Ureter (tissue), 1 donor: ENCODE data around the gene NAA38. TPM values are rescaled to one million over a fixed set of nuclear protein-coding genes. Genes with fewer than 3 reads are reported as not detected.

Experiments
- DNase-seq: peaks from one replicate; pipeline ENCODE4 v3.0.0-alpha.2; 2020; ENCODE audit warnings: low spot score
- total RNA-seq: library from RNA; stranded (reverse); gene quantifications from one replicate; pipeline ENCODE4 v1.2.4, GENCODE V29; 2023
- donor health status: DM: yes; HTN: yes; CAD: no.

NAA38 gene
- total RNA-seq, 1 donor from 2014 or later: 98.6 TPM

- DNase-seq: peak; percentile 57
Observed at GRCh38 chr17:7852919-7853690, 4.3 kb downstream of the NAA38 start.

- DNase-seq: no peak
Observed at GRCh38 chr17:7852262-7852670, 5.1 kb downstream of the NAA38 start.

DNA sequence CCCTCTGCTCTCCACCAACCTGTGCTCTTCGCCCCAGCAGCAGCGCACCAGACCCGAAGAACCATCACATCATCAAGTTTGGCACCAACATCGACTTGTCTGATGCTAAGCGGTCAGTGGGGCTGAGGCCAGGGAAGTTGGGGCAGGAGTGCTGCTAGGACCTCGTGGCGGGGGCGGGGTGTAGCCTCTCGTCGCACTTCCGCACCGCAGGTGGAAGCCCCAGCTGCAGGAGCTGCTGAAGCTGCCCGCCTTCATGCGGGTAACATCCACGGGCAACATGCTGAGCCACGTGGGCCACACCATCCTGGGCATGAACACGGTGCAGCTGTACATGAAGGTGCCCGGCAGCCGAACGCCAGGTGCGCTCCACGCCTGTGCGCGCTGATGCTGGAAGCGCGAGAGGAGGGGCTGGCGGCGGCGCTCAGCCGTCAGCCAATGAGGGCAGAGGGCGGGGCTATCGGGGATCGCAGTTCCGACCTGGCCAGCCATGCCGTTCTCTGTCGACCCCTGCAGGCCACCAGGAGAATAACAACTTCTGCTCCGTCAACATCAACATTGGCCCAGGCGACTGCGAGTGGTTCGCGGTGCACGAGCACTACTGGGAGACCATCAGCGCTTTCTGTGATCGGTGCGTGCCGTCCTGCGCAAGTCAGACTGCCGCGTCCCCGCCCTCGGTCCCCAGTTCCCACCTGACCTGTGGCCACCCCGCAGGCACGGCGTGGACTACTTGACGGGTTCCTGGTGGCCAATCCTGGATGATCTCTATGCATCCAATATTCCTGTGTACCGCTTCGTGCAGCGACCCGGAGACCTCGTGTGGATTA is 5.7 kb downstream of the NAA38 start:
- peak; percentile 92 for DNase-seq

GRCh38 chr17:7850701-7851437 is 6.5 kb downstream of the NAA38 start:
- no peak for DNase-seq

GRCh38 chr17:7849751-7850504 is 7.4 kb downstream of the NAA38 start:
- no peak for DNase-seq

DNA sequence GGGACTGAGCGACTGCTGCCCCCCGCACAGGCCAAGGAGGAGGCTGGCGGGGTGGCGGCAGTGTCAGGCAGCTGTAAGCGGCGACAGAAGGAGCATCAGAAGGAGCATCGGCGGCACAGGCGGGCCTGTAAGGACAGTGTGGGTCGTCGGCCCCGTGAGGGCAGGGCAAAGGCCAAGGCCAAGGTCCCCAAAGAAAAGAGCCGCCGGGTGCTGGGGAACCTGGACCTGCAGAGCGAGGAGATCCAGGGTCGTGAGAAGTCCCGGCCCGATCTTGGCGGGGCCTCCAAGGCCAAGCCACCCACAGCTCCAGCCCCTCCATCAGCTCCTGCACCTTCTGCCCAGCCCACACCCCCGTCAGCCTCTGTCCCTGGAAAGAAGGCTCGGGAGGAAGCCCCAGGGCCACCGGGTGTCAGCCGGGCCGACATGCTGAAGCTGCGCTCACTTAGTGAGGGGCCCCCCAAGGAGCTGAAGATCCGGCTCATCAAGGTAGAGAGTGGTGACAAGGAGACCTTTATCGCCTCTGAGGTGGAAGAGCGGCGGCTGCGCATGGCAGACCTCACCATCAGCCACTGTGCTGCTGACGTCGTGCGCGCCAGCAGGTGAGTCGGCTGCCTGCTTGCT is 8.1 kb downstream of the NAA38 start:
- no peak for DNase-seq

- DNase-seq: no peak
Observed at GRCh38 chr17:7848739-7849129, 8.6 kb downstream of the NAA38 start.

DNA sequence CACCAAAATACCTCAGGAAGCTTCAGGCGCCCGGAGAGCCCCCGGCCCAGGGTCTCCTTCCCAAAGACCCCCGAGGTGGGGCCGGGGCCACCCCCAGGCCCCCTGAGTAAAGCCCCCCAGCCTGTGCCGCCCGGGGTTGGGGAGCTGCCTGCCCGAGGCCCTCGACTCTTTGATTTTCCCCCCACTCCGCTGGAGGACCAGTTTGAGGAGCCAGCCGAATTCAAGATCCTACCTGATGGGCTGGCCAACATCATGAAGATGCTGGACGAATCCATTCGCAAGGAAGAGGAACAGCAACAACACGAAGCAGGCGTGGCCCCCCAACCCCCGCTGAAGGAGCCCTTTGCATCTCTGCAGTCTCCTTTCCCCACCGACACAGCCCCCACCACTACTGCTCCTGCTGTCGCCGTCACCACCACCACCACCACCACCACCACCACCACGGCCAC is 9.2 kb downstream of the NAA38 start:
- DNase-seq: no peak

DNA sequence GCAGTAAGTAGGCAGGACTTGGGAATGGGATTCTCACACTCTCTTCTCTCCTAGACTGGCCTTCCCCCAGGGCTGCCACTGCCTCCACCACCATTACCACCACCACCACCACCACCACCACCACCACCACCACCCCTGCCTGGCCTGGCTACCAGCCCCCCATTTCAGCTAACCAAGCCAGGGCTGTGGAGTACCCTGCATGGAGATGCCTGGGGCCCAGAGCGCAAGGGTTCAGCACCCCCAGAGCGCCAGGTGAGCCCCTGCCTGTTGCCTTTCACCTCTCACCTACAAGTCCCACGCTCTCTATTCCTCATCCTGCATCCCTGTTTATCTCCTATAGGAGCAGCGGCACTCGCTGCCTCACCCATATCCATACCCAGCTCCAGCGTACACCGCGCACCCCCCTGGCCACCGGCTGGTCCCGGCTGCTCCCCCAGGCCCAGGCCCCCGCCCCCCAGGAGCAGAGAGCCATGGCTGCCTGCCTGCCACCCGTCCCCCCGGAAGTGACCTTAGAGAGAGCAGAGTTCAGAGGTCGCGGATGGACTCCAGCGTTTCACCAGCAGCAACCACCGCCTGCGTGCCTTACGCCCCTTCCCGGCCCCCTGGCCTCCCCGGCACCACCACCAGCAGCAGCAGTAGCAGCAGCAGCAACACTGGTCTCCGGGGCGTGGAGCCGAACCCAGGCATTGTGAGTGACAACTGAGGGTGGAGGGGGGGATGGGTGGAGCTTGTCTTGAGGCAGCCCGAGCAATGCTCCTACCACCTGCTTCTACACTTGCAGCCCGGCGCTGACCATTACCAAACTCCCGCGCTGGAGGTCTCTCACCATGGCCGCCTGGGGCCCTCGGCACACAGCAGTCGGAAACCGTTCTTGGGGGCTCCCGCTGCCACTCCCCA is 10.3 kb downstream of the NAA38 start:
- no peak for DNase-seq

- DNase-seq: no peak
Observed at GRCh38 chr17:7846063-7846735, 11.2 kb downstream of the NAA38 start.

- DNase-seq: no peak
Observed at GRCh38 chr17:7845359-7846062, 11.8 kb downstream of the NAA38 start.

- peak; percentile 95 for DNase-seq
Observed at GRCh38 chr17:7844292-7845154, 12.8 kb downstream of the NAA38 start.

- no peak for DNase-seq
Observed at GRCh38 chr17:7843536-7844291, 13.6 kb downstream of the NAA38 start.

GRCh38 chr17:7843257-7843535 is 14.2 kb downstream of the NAA38 start:
- no peak for DNase-seq

- no peak for DNase-seq
Observed at GRCh38 chr17:7842380-7843256, 14.7 kb downstream of the NAA38 start.

GRCh38 chr17:7841915-7842379 is 15.4 kb downstream of the NAA38 start:
- DNase-seq: peak; percentile 96
